ENCODE measurements around the gene IGBP1.
"Not testable (repeated sequence)": the region's sequence is repeated elsewhere in the genome, so short reads cannot be mapped to it uniquely, and the experiment has no call there.

Gene IGBP1

DNA sequence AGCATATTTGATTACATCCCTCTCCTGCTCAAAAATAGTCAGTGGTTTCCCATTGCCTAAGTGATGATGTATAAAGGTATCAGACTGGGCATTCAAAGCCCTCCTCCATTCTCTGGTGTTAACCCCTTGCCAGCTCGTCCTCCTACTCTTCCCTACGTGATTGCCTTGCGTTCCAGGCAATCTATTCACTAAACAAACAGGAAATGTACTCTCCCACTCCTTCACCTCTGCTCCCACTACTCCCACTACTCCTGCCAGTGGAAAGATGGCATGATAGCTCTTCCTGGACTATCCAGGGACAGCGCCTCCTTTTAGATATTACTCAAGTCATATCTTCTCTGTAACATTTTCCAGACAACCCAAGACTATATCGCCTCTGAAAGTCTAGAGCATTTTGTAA lies 49.8 kb downstream of the IGBP1 start:
- POLR2A ChIA-PET, result no interaction called here
- DNase-seq (ENCODE audit: extremely low spot score), result no peak
- CTCF ChIA-PET, result no interaction called here
- TF ChIP-seq SUZ12 (IDR thresholded peaks at IDR 0.05) (no peak), ELF4 (IDR thresholded peaks at IDR 0.05) (no peak), NFRKB (IDR thresholded peaks at IDR 0.05) (no peak), LEF1 (IDR thresholded peaks at IDR 0.05; ENCODE audit: borderline replicate concordance) (no peak), TARDBP (IDR thresholded peaks at IDR 0.05) (no peak), ZNF384 (IDR thresholded peaks at IDR 0.05) (no peak), FOXM1 (IDR thresholded peaks at IDR 0.05; ENCODE audit: borderline replicate concordance) (no peak), SP1 (IDR thresholded peaks at IDR 0.05) (no peak), L3MBTL2 (conservative IDR thresholded peaks at IDR 0.05) (no peak), FOXK2 (IDR thresholded peaks at IDR 0.05) (no peak), HDGF (IDR thresholded peaks at IDR 0.05; ENCODE audit: borderline replicate concordance) (no peak), FOXA1 (IDR thresholded peaks at IDR 0.05) (no peak), BHLHE40 (IDR thresholded peaks at IDR 0.05; ENCODE audit: borderline replicate concordance) (no peak), CTBP1 (IDR thresholded peaks at IDR 0.05; ENCODE audit: borderline replicate concordance) (no peak)
- TF ChIP-seq, protein P1, sequence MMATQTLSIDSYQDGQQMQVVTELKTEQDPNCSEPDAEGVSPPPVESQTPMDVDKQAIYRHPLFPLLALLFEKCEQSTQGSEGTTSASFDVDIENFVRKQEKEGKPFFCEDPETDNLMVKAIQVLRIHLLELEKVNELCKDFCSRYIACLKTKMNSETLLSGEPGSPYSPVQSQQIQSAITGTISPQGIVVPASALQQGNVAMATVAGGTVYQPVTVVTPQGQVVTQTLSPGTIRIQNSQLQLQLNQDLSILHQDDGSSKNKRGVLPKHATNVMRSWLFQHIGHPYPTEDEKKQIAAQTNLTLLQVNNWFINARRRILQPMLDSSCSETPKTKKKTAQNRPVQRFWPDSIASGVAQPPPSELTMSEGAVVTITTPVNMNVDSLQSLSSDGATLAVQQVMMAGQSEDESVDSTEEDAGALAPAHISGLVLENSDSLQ (IDR thresholded peaks at IDR 0.05), result no peak

DNA sequence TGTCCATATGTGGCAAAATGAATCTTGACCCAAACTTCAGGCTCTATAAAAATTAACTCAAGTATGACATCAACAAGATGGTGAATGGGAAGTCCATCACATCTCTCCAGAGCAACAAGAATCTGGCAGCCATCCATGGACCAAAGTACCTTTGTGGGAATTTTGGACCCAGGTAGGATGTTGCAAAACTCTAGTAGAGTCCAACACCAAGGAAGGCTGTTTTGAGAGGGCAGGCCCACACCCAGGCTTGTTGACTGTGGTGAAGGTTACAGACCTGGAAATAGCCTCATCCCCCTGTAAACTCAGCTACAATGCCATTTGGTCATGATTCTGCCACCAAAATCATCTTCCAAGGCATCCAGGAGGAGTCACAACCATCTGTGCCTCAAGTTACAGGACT lies 57.0 kb downstream of the IGBP1 start:
- DNase-seq (ENCODE audit: extremely low spot score), result no peak
- ChIA-PET POLR2A (no interaction called here), CTCF (no interaction called here)
- no peak for TF ChIP-seq TARDBP (IDR thresholded peaks at IDR 0.05)
- TF ChIP-seq SP1 (IDR thresholded peaks at IDR 0.05), result no peak
- TF ChIP-seq, protein P1 (IDR thresholded peaks at IDR 0.05), result no peak

DNA sequence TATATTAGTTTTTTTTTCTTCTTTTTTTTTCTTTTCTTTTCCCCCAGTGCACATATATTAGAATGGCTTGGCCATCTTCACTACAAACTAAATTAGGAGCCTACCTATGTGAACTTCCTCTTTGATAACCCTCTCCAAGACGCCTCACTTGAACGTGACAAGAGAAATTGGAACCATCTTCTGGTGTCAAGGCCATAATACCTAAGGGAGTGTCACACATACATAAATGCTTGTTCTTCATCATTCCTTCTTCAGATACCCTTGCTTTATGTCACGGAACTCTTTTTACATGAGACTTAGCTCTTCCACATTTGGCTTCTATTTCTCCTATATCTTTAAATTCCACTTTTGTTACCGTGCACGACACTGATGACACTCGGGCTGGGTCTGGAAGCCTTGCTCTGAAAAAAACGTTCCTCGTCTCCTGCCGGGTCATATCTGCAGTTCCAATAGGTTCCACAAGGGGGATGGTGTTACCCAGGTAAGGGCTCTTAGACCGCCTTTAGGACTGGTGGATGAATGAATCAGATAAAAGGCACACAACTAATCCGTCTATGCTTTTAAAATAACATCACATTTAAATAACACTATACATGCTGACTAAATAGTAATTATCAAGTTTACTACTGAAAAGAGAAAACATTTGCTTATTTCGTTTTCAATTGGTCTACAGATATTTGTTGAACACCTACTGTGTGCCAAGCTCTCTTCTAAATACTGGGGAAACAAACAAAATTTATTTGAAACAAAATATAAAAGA lies 63.9 kb downstream of the IGBP1 start:
- POLR2A ChIA-PET, result no interaction called here
- DNase-seq (ENCODE audit: extremely low spot score), result peak; percentile 71
- no peak for TF ChIP-seq SUZ12 (IDR thresholded peaks at IDR 0.05)
- TF ChIP-seq FOXM1 (IDR thresholded peaks at IDR 0.05; ENCODE audit: borderline replicate concordance), result no peak
- no peak for TF ChIP-seq L3MBTL2 (conservative IDR thresholded peaks at IDR 0.05)
- no peak for TF ChIP-seq NFRKB (IDR thresholded peaks at IDR 0.05)
- peak; percentile 67 for TF ChIP-seq ZNF384 (IDR thresholded peaks at IDR 0.05)
- TF ChIP-seq FOXA1 (IDR thresholded peaks at IDR 0.05), result no peak
- TF ChIP-seq ELF4 (IDR thresholded peaks at IDR 0.05), result no peak
- TF ChIP-seq, protein P1 (IDR thresholded peaks at IDR 0.05), result no peak
- CTCF ChIA-PET, result interaction anchor here (0.6 kb wide), 1 partner anchor 305 kb away, joined by 3 read pairs; no protein-coding TSS in a partner anchor

DNA sequence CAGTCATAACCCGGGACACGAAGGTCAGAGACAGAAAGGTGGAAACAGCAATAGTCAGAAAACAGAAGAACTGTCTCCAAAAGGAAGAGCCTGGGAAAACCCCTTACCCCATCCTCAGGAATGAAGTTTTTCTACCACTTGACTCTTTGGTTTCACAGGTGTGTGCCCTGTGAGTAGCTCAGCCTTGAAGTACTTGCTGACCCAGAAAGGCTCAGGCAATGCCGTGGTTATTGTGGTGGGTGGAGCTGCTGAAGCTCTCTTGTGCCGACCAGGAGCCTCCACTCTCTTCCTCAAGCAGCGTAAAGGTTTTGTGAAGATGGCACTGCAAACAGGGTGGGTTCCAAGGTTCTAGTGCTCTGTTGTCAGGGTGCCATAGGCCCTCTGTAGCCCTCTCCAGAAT lies 68.5 kb downstream of the IGBP1 start:
- DNase-seq (ENCODE audit: extremely low spot score), result no peak
- CTCF ChIA-PET, result no interaction called here
- TF ChIP-seq TARDBP (IDR thresholded peaks at IDR 0.05), result no peak
- no peak for TF ChIP-seq NFRKB (IDR thresholded peaks at IDR 0.05)
- no peak for TF ChIP-seq FOXA1 (IDR thresholded peaks at IDR 0.05)
- no peak for TF ChIP-seq L3MBTL2 (conservative IDR thresholded peaks at IDR 0.05)
- no peak for TF ChIP-seq LEF1 (IDR thresholded peaks at IDR 0.05; ENCODE audit: borderline replicate concordance)
- TF ChIP-seq, protein P1 (IDR thresholded peaks at IDR 0.05), result no peak
- no peak for TF ChIP-seq FOXM1 (IDR thresholded peaks at IDR 0.05; ENCODE audit: borderline replicate concordance)
- no peak for TF ChIP-seq ARNT (IDR thresholded peaks at IDR 0.05)
- no peak for TF ChIP-seq HDGF (IDR thresholded peaks at IDR 0.05; ENCODE audit: borderline replicate concordance)
- TF ChIP-seq FOXK2 (IDR thresholded peaks at IDR 0.05), result no peak
- TF ChIP-seq ZNF384 (IDR thresholded peaks at IDR 0.05), result no peak
- TF ChIP-seq BHLHE40 (IDR thresholded peaks at IDR 0.05; ENCODE audit: borderline replicate concordance), result no peak
- TF ChIP-seq CTBP1 (IDR thresholded peaks at IDR 0.05; ENCODE audit: borderline replicate concordance), result no peak
- no peak for TF ChIP-seq SUZ12 (IDR thresholded peaks at IDR 0.05)
- TF ChIP-seq ELF4 (IDR thresholded peaks at IDR 0.05), result no peak
- no peak for TF ChIP-seq SP1 (IDR thresholded peaks at IDR 0.05)
- POLR2A ChIA-PET, result no interaction called here

DNA sequence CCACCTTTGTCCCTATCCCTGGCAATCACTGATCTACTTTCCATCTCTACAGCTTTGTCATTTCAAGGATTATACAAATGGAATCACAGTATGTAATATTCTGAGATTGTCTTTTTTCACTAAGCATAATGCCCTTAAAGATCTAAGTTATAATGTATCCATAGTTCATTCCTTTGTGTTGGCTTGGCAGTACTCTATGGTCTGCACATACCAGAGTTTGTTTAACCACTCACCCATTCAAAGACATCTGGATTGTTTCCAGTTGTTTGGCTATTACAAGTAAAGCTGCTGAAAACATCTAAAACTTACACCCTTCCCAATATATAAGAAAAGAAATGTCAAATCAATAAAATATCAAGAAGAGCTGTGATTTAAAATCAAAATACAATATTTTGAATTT lies 75.2 kb downstream of the IGBP1 start:
- DNase-seq (ENCODE audit: extremely low spot score), result no peak
- ChIA-PET CTCF (no interaction called here), POLR2A (no interaction called here)
- TF ChIP-seq LEF1 (IDR thresholded peaks at IDR 0.05; ENCODE audit: borderline replicate concordance) (no peak), SUZ12 (IDR thresholded peaks at IDR 0.05) (no peak), NFRKB (IDR thresholded peaks at IDR 0.05) (no peak), FOXA1 (IDR thresholded peaks at IDR 0.05) (no peak), HDGF (IDR thresholded peaks at IDR 0.05; ENCODE audit: borderline replicate concordance) (no peak), L3MBTL2 (conservative IDR thresholded peaks at IDR 0.05) (no peak), TARDBP (IDR thresholded peaks at IDR 0.05) (no peak), CTBP1 (IDR thresholded peaks at IDR 0.05; ENCODE audit: borderline replicate concordance) (no peak)

DNA sequence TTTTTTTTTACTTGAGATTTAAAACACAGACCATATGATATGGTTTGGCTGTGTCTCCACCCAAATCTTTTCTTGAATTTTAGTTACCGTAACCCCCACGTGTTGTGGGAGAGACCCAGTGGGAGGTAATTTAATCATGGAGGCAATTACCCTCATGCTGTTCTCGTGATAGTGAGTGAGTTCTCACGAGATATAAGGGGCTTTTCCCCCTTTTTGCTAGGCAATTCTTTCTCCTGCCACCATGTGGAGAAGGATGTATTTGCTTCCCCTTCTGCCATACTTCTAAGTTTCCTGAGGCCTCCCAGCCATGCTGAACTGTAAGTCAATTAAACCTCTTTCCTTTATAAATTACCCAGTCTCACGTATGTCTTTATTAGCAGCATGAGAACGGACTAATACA lies 76.3 kb downstream of the IGBP1 start:
- POLR2A ChIA-PET; CTCF ChIA-PET; DNase-seq (ENCODE audit: extremely low spot score): not testable (repeated sequence)
